WTC11 (cell line): ENCODE results near the gene LIN7A. TPM values are rescaled to one million over a fixed set of nuclear protein-coding genes. Genes with fewer than 3 reads are reported as not detected.

Experiments
- ATAC-seq: fragments of 200-7000 bp; cut with Tn5 transposase; 2 replicates; pipeline ENCODE4 v1.10.0; 2021; ENCODE audit warnings: mild to moderate bottlenecking, moderate library complexity
- CTCF ChIA-PET: fragments of 300-600 bp; sonication (Branson Sonifier 250); formaldehyde crosslinking; loops from one replicate; lab custom pipeline; 2021; ENCODE audit warnings: antibody characterized with exemption; lab: Charles Lee
- POLR2A ChIA-PET: fragments of 350-600 bp; sonication (Branson Sonifier 250); formaldehyde crosslinking; loops from one replicate; lab custom pipeline; 2021; ENCODE audit warnings: antibody characterized with exemption; lab: Charles Lee
- DNase-seq: peaks from one replicate; pipeline ENCODE4 v3.0.0; 2021; ENCODE audit warnings: low spot score
- H3K27ac Mint-ChIP-seq: 2 replicates; pipeline ENCODE4 v1.8.0; 2021; ENCODE audit warnings: mixed read lengths
- H3K27me3 Mint-ChIP-seq: 2 replicates; pipeline ENCODE4 v1.8.0; 2021; ENCODE audit warnings: low read depth, mild to moderate bottlenecking, moderate library complexity, mixed read lengths
- H3K36me3 Mint-ChIP-seq: 2 replicates; pipeline ENCODE4 v1.8.0; 2021; ENCODE audit warnings: mixed read lengths
- H3K4me1 Mint-ChIP-seq: 2 replicates; pipeline ENCODE4 v1.8.0; 2022; ENCODE audit warnings: mixed read lengths
- H3K4me3 Mint-ChIP-seq: 2 replicates; pipeline ENCODE4 v1.8.0; 2021; ENCODE audit warnings: mild to moderate bottlenecking, moderate library complexity, mixed read lengths
- H3K9me3 Mint-ChIP-seq: 2 replicates; pipeline ENCODE4 v1.8.0; 2021; ENCODE audit warnings: mixed read lengths
- CREB1 ChIP-seq: sonication (generic); formaldehyde crosslinking; IDR thresholded peaks from 2 replicates; pipeline ENCODE4 v1.8.0; 2023; ENCODE audit warnings: mild to moderate bottlenecking, missing genetic modification reagents
- EMX1 ChIP-seq: fragments of 250-450 bp; sonication (Bioruptor Pico); IDR thresholded peaks from 2 replicates; pipeline ENCODE4 v1.8.0; 2021; ENCODE audit warnings: mild to moderate bottlenecking
- FOXJ3 ChIP-seq: sonication (generic); formaldehyde crosslinking; IDR thresholded peaks from 2 replicates; pipeline ENCODE4 v1.9.0; 2021; ENCODE audit warnings: missing genetic modification reagents, mild to moderate bottlenecking, borderline replicate concordance
- FOXP1 ChIP-seq: sonication (generic); formaldehyde crosslinking; IDR thresholded peaks from 2 replicates; pipeline ENCODE4 v1.8.0; 2022; ENCODE audit warnings: missing genetic modification reagents, mild to moderate bottlenecking, moderate library complexity, borderline replicate concordance
- GRHL2 ChIP-seq: fragments of 250-450 bp; sonication (Bioruptor Pico); IDR thresholded peaks from 2 replicates; pipeline ENCODE4 v1.8.0; 2022; ENCODE audit warnings: mild to moderate bottlenecking, moderate library complexity; ENCODE audit not compliant: insufficient replicate concordance, severe bottlenecking
- NFYB ChIP-seq: sonication (generic); formaldehyde crosslinking; conservative IDR thresholded peaks from 2 replicates; pipeline ENCODE4 v1.8.0; 2022; ENCODE audit warnings: low read depth, missing genetic modification reagents
- NR2C2 ChIP-seq: sonication (generic); formaldehyde crosslinking; IDR thresholded peaks from 2 replicates; pipeline ENCODE4 v1.8.0; 2022; ENCODE audit warnings: mild to moderate bottlenecking, missing genetic modification reagents
- TP53 ChIP-seq: sonication (generic); formaldehyde crosslinking; IDR thresholded peaks from 2 replicates; pipeline ENCODE4 v1.8.1; 2023; ENCODE audit warnings: mild to moderate bottlenecking, missing genetic modification reagents
- ZBTB21 ChIP-seq: sonication (generic); formaldehyde crosslinking; IDR thresholded peaks from 2 replicates; pipeline ENCODE4 v1.8.1; 2023; ENCODE audit warnings: mild to moderate bottlenecking, missing genetic modification reagents, borderline replicate concordance
- ZNF232 ChIP-seq: sonication (generic); formaldehyde crosslinking; IDR thresholded peaks from 2 replicates; pipeline ENCODE4 v1.8.0; 2022; ENCODE audit warnings: mild to moderate bottlenecking, missing genetic modification reagents
- ZNF263 ChIP-seq: sonication (generic); formaldehyde crosslinking; IDR thresholded peaks from 2 replicates; pipeline ENCODE4 v1.8.1; 2022; ENCODE audit warnings: low read depth, mild to moderate bottlenecking, moderate library complexity, missing genetic modification reagents
- ZNF423 ChIP-seq: fragments of 250-450 bp; sonication (Bioruptor Pico); IDR thresholded peaks from 2 replicates; pipeline ENCODE4 v2.1.2; 2022; ENCODE audit warnings: mild to moderate bottlenecking, moderate library complexity
- ZNF425 ChIP-seq: fragments of 250-450 bp; sonication (Bioruptor Pico); conservative IDR thresholded peaks from 2 replicates; pipeline ENCODE4 v1.9.0; 2021; ENCODE audit warnings: mild to moderate bottlenecking
- total RNA-seq: library from RNA; stranded (reverse); gene quantifications from 3 replicates; pipeline ENCODE4 v1.2.3, GENCODE V29; 2021
- TF ChIP-seq, protein P1 (sequence below): sonication (generic); formaldehyde crosslinking; IDR thresholded peaks from 2 replicates; pipeline ENCODE4 v1.8.1; 2022; ENCODE audit warnings: missing genetic modification reagents, borderline replicate concordance
- TF ChIP-seq, protein P2 (sequence below): sonication (generic); formaldehyde crosslinking; conservative IDR thresholded peaks from 2 replicates; pipeline ENCODE4 v1.8.1; 2023; ENCODE audit warnings: mild to moderate bottlenecking, low read depth, missing genetic modification reagents, moderate library complexity
- TF ChIP-seq, protein P3 (sequence below): sonication (generic); formaldehyde crosslinking; IDR thresholded peaks from 2 replicates; pipeline ENCODE4 v1.8.1; 2023; ENCODE audit warnings: mild to moderate bottlenecking, missing genetic modification reagents
- TF ChIP-seq, protein P4 (sequence below): sonication (generic); formaldehyde crosslinking; IDR thresholded peaks from 2 replicates; pipeline ENCODE4 v1.8.1; 2023; ENCODE audit warnings: mild to moderate bottlenecking, missing genetic modification reagents, moderate library complexity
- TF ChIP-seq, protein P5 (sequence below): sonication (generic); formaldehyde crosslinking; IDR thresholded peaks from 2 replicates; pipeline ENCODE4 v1.8.0; 2022; ENCODE audit warnings: mild to moderate bottlenecking, missing genetic modification reagents

Gene LIN7A
- total RNA-seq, 1 experiment from 2014 or later, result 8.5 TPM

DNA sequence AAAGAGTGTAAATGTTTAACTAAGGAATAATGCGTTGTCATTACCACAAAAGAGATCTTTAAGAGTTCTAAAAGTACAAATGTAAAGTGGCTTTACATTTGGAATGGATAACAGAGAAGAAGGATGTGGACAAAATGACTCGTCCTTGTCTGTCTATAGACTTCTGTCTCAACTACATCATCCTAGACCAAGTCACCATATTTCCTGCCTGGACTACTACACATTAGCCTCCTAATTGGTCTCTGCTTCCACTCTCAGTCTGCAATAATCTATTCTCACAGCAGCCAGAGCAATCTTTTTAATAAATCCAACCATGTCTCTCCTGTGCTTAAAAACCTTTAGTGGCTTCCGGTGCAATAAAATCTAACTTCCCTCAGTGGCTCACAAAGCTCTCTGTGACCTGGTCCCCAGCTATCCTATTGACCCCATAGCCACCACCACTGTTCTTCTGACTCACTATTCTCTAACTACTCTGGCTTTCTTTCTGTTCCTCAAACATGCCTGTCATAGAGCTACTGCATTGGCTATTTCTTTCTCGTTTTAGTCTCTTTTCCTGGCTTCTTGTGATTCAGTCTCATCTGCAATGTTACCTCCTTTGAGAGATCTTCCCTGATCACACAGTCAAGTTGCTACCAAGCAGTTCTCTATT is 130.0 kb downstream of the LIN7A start:
- ChIA-PET CTCF (no interaction called here), POLR2A (no interaction called here)
- no peak overlapping the region; the same call in 1 of the 2 replicates for H3K27ac Mint-ChIP-seq

DNA sequence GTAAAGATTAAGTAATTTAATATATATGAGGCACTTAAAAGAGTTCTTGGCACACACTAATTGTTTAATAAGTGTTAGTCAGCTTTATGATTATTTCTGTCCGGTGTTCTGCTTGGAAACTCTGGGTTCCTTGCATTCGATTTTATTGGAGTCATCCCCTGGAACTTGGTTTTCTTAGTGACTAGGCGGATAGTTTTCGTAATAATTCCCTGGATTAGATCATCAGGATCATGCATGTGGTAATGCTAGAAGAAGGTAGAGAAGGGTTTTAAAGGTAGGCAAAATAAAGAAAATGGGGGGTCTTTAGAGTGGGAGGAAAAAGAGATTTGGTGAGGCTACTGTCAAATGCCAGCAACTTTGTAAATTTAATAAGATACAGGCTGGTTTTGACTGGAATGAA is 132.6 kb downstream of the LIN7A start:
- DNase-seq (no peak), ATAC-seq (no peak)
- H3K4me3 Mint-ChIP-seq, result no peak overlapping the region
- CTCF ChIA-PET, result no interaction called here
- POLR2A ChIA-PET, result no interaction called here
- H3K27me3 Mint-ChIP-seq, result no peaks in the 10 kb centered on the region
- no peak overlapping the region for H3K27ac Mint-ChIP-seq
- H3K9me3 Mint-ChIP-seq, result peaks cover 10% of the 10 kb centered on the region
- TF ChIP-seq, protein P1, sequence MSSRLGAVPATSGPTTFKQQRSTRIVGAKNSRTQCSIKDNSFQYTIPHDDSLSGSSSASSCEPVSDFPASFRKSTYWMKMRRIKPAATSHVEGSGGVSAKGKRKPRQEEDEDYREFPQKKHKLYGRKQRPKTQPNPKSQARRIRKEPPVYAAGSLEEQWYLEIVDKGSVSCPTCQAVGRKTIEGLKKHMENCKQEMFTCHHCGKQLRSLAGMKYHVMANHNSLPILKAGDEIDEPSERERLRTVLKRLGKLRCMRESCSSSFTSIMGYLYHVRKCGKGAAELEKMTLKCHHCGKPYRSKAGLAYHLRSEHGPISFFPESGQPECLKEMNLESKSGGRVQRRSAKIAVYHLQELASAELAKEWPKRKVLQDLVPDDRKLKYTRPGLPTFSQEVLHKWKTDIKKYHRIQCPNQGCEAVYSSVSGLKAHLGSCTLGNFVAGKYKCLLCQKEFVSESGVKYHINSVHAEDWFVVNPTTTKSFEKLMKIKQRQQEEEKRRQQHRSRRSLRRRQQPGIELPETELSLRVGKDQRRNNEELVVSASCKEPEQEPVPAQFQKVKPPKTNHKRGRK (CRISPR knock-in tag), result no peak
- TF ChIP-seq ZNF425, result no peak
- no peak for TF ChIP-seq GRHL2 (CRISPR knock-in tag)
- TF ChIP-seq EMX1 (CRISPR knock-in tag), result no peak
- no peak for TF ChIP-seq ZNF423 (CRISPR knock-in tag)
- TF ChIP-seq, protein P2, sequence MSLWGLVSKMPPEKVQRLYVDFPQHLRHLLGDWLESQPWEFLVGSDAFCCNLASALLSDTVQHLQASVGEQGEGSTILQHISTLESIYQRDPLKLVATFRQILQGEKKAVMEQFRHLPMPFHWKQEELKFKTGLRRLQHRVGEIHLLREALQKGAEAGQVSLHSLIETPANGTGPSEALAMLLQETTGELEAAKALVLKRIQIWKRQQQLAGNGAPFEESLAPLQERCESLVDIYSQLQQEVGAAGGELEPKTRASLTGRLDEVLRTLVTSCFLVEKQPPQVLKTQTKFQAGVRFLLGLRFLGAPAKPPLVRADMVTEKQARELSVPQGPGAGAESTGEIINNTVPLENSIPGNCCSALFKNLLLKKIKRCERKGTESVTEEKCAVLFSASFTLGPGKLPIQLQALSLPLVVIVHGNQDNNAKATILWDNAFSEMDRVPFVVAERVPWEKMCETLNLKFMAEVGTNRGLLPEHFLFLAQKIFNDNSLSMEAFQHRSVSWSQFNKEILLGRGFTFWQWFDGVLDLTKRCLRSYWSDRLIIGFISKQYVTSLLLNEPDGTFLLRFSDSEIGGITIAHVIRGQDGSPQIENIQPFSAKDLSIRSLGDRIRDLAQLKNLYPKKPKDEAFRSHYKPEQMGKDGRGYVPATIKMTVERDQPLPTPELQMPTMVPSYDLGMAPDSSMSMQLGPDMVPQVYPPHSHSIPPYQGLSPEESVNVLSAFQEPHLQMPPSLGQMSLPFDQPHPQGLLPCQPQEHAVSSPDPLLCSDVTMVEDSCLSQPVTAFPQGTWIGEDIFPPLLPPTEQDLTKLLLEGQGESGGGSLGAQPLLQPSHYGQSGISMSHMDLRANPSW (CRISPR knock-in tag), result no peak
- TF ChIP-seq ZBTB21, result no peak
- TF ChIP-seq CREB1 (CRISPR knock-in tag), result no peak
- TF ChIP-seq TP53 (CRISPR knock-in tag), result no peak
- TF ChIP-seq NFYB (CRISPR knock-in tag), result no peak
- no peak for TF ChIP-seq ZNF232 (CRISPR knock-in tag)
- H3K36me3 Mint-ChIP-seq, result peaks cover 6% of the 10 kb centered on the region; the same call in 1 of the 2 replicates
- peaks cover 3% of the 10 kb centered on the region; the same call in 1 of the 2 replicates for H3K4me1 Mint-ChIP-seq

More for the DNA sequence above, 130.0 kb downstream of the LIN7A start:
- Mint-ChIP-seq H3K27me3 (no peaks in the 10 kb centered on the region), H3K4me1 (no peaks in the 10 kb centered on the region), H3K9me3 (peaks cover 4% of the 10 kb centered on the region; the same call in 1 of the 2 replicates), H3K4me3 (no peak overlapping the region), H3K36me3 (peaks cover 6% of the 10 kb centered on the region; the same call in 1 of the 2 replicates)
- TF ChIP-seq, protein P3, sequence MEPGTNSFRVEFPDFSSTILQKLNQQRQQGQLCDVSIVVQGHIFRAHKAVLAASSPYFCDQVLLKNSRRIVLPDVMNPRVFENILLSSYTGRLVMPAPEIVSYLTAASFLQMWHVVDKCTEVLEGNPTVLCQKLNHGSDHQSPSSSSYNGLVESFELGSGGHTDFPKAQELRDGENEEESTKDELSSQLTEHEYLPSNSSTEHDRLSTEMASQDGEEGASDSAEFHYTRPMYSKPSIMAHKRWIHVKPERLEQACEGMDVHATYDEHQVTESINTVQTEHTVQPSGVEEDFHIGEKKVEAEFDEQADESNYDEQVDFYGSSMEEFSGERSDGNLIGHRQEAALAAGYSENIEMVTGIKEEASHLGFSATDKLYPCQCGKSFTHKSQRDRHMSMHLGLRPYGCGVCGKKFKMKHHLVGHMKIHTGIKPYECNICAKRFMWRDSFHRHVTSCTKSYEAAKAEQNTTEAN (CRISPR knock-in tag), result no peak
- TF ChIP-seq FOXP1 (CRISPR knock-in tag) (no peak), TP53 (CRISPR knock-in tag) (no peak), ZNF263 (CRISPR knock-in tag) (no peak), FOXJ3 (CRISPR knock-in tag) (no peak), NR2C2 (CRISPR knock-in tag) (no peak)
- TF ChIP-seq, protein P4, sequence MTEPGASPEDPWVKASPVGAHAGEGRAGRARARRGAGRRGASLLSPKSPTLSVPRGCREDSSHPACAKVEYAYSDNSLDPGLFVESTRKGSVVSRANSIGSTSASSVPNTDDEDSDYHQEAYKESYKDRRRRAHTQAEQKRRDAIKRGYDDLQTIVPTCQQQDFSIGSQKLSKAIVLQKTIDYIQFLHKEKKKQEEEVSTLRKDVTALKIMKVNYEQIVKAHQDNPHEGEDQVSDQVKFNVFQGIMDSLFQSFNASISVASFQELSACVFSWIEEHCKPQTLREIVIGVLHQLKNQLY (CRISPR knock-in tag), result no peak
- TF ChIP-seq, protein P5, sequence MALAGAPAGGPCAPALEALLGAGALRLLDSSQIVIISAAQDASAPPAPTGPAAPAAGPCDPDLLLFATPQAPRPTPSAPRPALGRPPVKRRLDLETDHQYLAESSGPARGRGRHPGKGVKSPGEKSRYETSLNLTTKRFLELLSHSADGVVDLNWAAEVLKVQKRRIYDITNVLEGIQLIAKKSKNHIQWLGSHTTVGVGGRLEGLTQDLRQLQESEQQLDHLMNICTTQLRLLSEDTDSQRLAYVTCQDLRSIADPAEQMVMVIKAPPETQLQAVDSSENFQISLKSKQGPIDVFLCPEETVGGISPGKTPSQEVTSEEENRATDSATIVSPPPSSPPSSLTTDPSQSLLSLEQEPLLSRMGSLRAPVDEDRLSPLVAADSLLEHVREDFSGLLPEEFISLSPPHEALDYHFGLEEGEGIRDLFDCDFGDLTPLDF (CRISPR knock-in tag), result no peak
- no peak for ATAC-seq
- DNase-seq, result no peak
